GM18951 (cell line): ENCODE data around the gene RASIP1.
"Not testable (repeated sequence)": the region's sequence is repeated elsewhere in the genome, so short reads cannot be mapped to it uniquely, and the experiment has no call there.

ENCODE experiments used
- POLR2A ChIP-seq: IDR thresholded peaks from 4 replicates; pipeline ENCODE4 v1.6.1; 2011; ENCODE audit warnings: mild to moderate bottlenecking; ENCODE audit not compliant: insufficient read length, insufficient read depth; ENCODE audit errors: extremely low read depth
- in situ Hi-C: fragments of 300-500 bp; cut with MboI; formaldehyde crosslinking; loops from one replicate; pipeline ENCODE4 v1.12.0; 2022; ENCODE audit warnings: low sequenced_read_pairs, mixed read lengths, inconsistent platforms; ENCODE audit not compliant: unreplicated experiment

Gene RASIP1

GRCh38 chr19:48740164-48740972 lies at the start of gene RASIP1:
TSS of gene RASIP1 (minus strand) at chr19:48740610. CDS start at chr19:48740282, 328 bp downstream.
- in situ Hi-C loops: no loop called here
- TF ChIP-seq POLR2A: no peak

- in situ Hi-C loops: not testable (repeated sequence)
Observed at GRCh38 chr19:48787331-48787730, 46.9 kb upstream of the RASIP1 start.

GRCh38 chr19:48786422-48786821 lies 46.0 kb upstream of the RASIP1 start:
- in situ Hi-C loops: not testable (repeated sequence)

- in situ Hi-C loops: no loop called here
- TF ChIP-seq POLR2A: no peak
Observed at GRCh38 chr19:48784527-48784926, 44.1 kb upstream of the RASIP1 start.

- TF ChIP-seq POLR2A: no peak
- in situ Hi-C loops: no loop called here
Observed at GRCh38 chr19:48780631-48781391, 40.4 kb upstream of the RASIP1 start.

GRCh38 chr19:48779636-48780035 lies 39.2 kb upstream of the RASIP1 start:
- in situ Hi-C loops: no loop called here
- TF ChIP-seq POLR2A: no peak

- TF ChIP-seq POLR2A: no peak
- in situ Hi-C loops: no loop called here
Observed at GRCh38 chr19:48777720-48778119, 37.3 kb upstream of the RASIP1 start.

GRCh38 chr19:48777139-48777538 lies 36.7 kb upstream of the RASIP1 start:
- in situ Hi-C loops: no loop called here
- TF ChIP-seq POLR2A: no peak

GRCh38 chr19:48772503-48772953 lies 32.1 kb upstream of the RASIP1 start:
- in situ Hi-C loops: no loop called here
- TF ChIP-seq POLR2A: no peak

GRCh38 chr19:48770734-48771472 lies 30.5 kb upstream of the RASIP1 start:
- no peak for TF ChIP-seq POLR2A
- in situ Hi-C loops: no loop called here

GRCh38 chr19:48770266-48770665 lies 29.9 kb upstream of the RASIP1 start:
- in situ Hi-C loops: no loop called here
- no peak for TF ChIP-seq POLR2A

- in situ Hi-C loops: no loop called here
- no peak for TF ChIP-seq POLR2A
Observed at GRCh38 chr19:48768994-48769713, 28.7 kb upstream of the RASIP1 start.

- in situ Hi-C loops: not testable (repeated sequence)
Observed at GRCh38 chr19:48768171-48768753, 27.9 kb upstream of the RASIP1 start.

GRCh38 chr19:48765816-48766215 lies 25.4 kb upstream of the RASIP1 start:
- in situ Hi-C loops: not testable (repeated sequence)
